Panc1 (cell line): ENCODE measurements around the gene PHIP. TPM values are rescaled to one million over a fixed set of nuclear protein-coding genes. Genes with fewer than 3 reads are reported as not detected.

Experiments
- ATAC-seq: fragments of 200-7000 bp; cut with Tn5 transposase; 2 replicates; pipeline ENCODE4 v1.9.1; 2020; ENCODE audit warnings: mild to moderate bottlenecking, moderate library complexity
- BruUV-seq: library from RNA; stranded (reverse); fragments of 400-500 nt; replicated peaks from 2 replicates; lab custom pipeline; 2021; lab: Mats Ljungman, UMichigan
- CTCF ChIA-PET: fragments of 300-600 bp; sonication (Branson Sonifier 250); formaldehyde crosslinking; loops from one replicate; lab custom pipeline; 2022; ENCODE audit warnings: antibody characterized with exemption; lab: Charles Lee
- POLR2A ChIA-PET: fragments of 300-600 bp; sonication (Branson Sonifier 250); formaldehyde crosslinking; loops from one replicate; lab custom pipeline; 2022; ENCODE audit warnings: antibody characterized with exemption; lab: Charles Lee
- DNase-seq: peaks from one replicate; pipeline ENCODE4 v3.0.0-alpha.2; 2010; ENCODE audit warnings: low read depth, low spot score
- H3K27ac ChIP-seq: 2 replicates; pipeline ENCODE4 v1.5.1; 2011; ENCODE audit warnings: mild to moderate bottlenecking, low read length, inconsistent platforms
- H3K27me3 ChIP-seq: fragments of 200-500 bp; sonication (Bioruptor generic); 2 replicates; pipeline ENCODE4 v1.6.0; 2014; ENCODE audit warnings: low read length, inconsistent platforms; ENCODE audit not compliant: control insufficient read depth, insufficient read depth
- H3K36me3 ChIP-seq: fragments of 200-500 bp; sonication (Bioruptor generic); 2 replicates; pipeline ENCODE4 v1.5.1; 2014; ENCODE audit warnings: inconsistent platforms, mild to moderate bottlenecking, low read length, moderate library complexity; ENCODE audit not compliant: control insufficient read depth, insufficient read depth
- H3K4me1 ChIP-seq: 2 replicates; pipeline ENCODE4 v1.5.1; 2011; ENCODE audit warnings: inconsistent platforms, mild to moderate bottlenecking, low read length, moderate library complexity; ENCODE audit not compliant: control insufficient read depth, insufficient read depth
- H3K4me3 ChIP-seq, 2 experiments: 2 replicates each; pipeline ENCODE4 v1.5.1; 2011 to 2012; ENCODE audit warnings: low read depth in 2 of 2, low read length in 2 of 2, mild to moderate bottlenecking in 2 of 2, inconsistent platforms in 1 of 2, moderate library complexity in 1 of 2
- H3K9me3 ChIP-seq: fragments of 200-500 bp; sonication (Bioruptor generic); 2 replicates; pipeline ENCODE4 v1.5.1; 2014; ENCODE audit warnings: low read depth, mild to moderate bottlenecking, inconsistent platforms, low read length, moderate library complexity; ENCODE audit not compliant: control insufficient read depth, insufficient read depth
- CTCF ChIP-seq: fragments of 450-650 bp; IDR thresholded peaks from 2 replicates; pipeline ENCODE4 v1.5.1; 2017; ENCODE audit warnings: mild to moderate bottlenecking
- POLR2AphosphoS5 ChIP-seq: IDR thresholded peaks from 2 replicates; pipeline ENCODE4 v1.6.1; 2012; ENCODE audit warnings: mild to moderate bottlenecking, low read depth, low read length, moderate library complexity
- REST ChIP-seq, 2 experiments: IDR thresholded peaks; 2 replicates each; pipeline ENCODE4 v1.6.1; 2011 to 2012; ENCODE audit warnings: low read depth in 2 of 2, control low read depth in 1 of 2, low read length in 1 of 2, mild to moderate bottlenecking in 1 of 2, moderate library complexity in 1 of 2; ENCODE audit not compliant: insufficient read depth in 1 of 2
- SIN3A ChIP-seq: IDR thresholded peaks from 2 replicates; pipeline ENCODE4 v1.6.1; 2012; ENCODE audit warnings: low read depth, mild to moderate bottlenecking, low read length, moderate library complexity, borderline replicate concordance; ENCODE audit not compliant: insufficient read depth
- TCF7L2 ChIP-seq: IDR thresholded peaks from 2 replicates; pipeline ENCODE4 v1.6.1; 2011; ENCODE audit warnings: mild to moderate bottlenecking, low read depth, low read length, inconsistent platforms
- in situ Hi-C: cut with HindIII; loops from 2 replicates; pipeline ENCODE4 v1.10.0; 2016; ENCODE audit warnings: low sequenced_read_pairs, low pct_unique_long_range_greater_than_20kb
- intact Hi-C: fragments of 100-400 bp; cut with micrococcal nuclease; formaldehyde crosslinking; loops from one replicate; pipeline ENCODE4 v1.10.0; 2022; ENCODE audit not compliant: unreplicated experiment
- total RNA-seq: library from RNA; stranded (reverse); gene quantifications from one replicate; pipeline ENCODE4 v1.2.1, GENCODE V29; 2021; ENCODE audit not compliant: unreplicated experiment

PHIP gene
- total RNA-seq, 1 experiment from 2014 or later: 28.0 TPM

DNA sequence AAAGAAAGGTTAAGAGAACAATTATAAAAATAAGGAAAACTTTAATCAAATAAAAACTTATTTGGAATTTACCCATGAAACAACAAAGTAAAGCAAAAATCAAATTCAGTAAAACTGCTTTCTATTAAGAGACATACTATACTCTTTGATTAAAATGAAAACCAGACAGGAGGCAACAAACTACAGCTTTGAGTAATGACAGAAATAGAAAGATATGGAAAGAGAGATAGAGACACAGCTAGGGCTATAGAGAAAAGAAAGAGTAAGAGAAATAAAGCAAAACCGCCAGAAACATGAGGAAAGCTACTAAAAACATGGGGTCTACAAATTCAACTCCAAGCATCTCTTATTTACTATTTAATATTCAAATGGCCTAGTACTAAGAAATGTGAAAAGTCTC lies 67.6 kb downstream of the PHIP start:
- H3K36me3 ChIP-seq: peaks cover 26% of the 10 kb centered on the region
- no peaks in the 10 kb centered on the region for H3K9me3 ChIP-seq
- no peak overlapping the region for H3K27ac ChIP-seq
- POLR2A ChIA-PET: interaction anchor here (0.6 kb wide), 1 partner anchor 621 kb away, joined by 3 read pairs; no protein-coding TSS in a partner anchor
- no peak for ATAC-seq
- H3K4me1 ChIP-seq: no peaks in the 10 kb centered on the region
- no peak for DNase-seq
- no TSS peak for BruUV-seq
- H3K27me3 ChIP-seq: no peaks in the 10 kb centered on the region
- intact Hi-C loops: no loop called here
- CTCF ChIA-PET: no interaction called here
- in situ Hi-C loops: no loop called here
- no peak overlapping the region for H3K4me3 ChIP-seq
- TF ChIP-seq TCF7L2 (no peak), POLR2AphosphoS5 (no peak), CTCF (no peak), REST (IDR thresholded peaks at IDR 0.05; ENCODE audit: insufficient read depth in 1 of 2, low read depth in 2 of 2, low read length in 1 of 2) (no peak), SIN3A (no peak)

DNA sequence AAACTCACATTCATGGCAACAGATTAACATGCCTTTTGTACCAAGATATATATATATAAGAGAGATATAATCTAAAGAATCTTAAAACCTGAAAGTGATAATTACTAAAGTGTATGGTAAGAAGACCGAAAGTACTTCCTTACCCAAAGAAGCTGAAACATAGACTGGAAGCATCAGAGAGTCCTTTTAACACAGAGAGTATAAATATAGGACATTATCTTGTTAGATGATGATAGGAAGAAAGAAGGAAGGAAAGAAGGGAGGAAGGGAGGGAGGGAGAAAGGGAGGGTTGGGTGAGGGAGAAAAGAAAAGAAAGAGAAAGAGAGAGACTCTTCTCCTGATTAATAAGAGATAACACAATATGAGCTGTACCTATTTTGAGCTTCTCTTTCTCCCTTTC lies 68.2 kb downstream of the PHIP start:
- no TSS peak for BruUV-seq
- peaks cover 22% of the 10 kb centered on the region for H3K36me3 ChIP-seq
- POLR2A ChIA-PET: interaction anchor here (0.6 kb wide), 2 partner anchors 467 to 622 kb away, joined by 3 to 5 read pairs; no protein-coding TSS in a partner anchor

More for the DNA sequence above, 68.2 kb downstream of the PHIP start:
- Histone ChIP-seq H3K27ac (no peak overlapping the region), H3K27me3 (no peaks in the 10 kb centered on the region), H3K4me1 (no peaks in the 10 kb centered on the region), H3K9me3 (no peaks in the 10 kb centered on the region), H3K4me3 (no peak overlapping the region)
- DNase-seq (no peak), ATAC-seq (no peak)
- in situ Hi-C loops: no loop called here
- no peak for TF ChIP-seq CTCF
- intact Hi-C loops: no loop called here
- CTCF ChIA-PET: no interaction called here
